ENCODE data around the gene HAL.

HAL gene

DNA sequence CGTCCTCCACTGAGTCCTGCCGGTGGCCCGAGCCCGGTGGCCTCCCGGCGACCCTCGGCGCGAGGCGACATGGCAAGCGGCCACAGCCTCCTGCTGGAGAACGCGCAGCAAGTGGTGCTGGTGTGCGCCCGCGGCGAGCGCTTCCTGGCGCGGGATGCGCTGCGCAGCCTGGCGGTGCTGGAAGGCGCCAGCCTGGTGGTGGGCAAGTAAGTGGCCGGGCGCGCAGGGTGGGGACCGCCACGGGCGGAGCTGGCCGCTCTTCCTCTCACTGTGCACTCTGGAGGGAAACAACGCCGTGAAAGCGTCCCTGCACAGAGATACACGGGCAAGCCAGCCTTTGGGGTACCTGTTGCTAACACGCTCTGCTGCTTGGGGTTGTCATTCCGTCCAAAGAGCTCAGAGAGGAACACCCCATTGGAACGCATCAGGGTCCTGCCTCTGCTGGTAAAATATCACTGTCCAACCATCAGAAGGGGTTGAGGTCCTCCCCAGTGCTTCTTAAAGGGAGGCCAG, 52.8 kb downstream of the HAL start, which contains the start of gene AMDHD1:
AMDHD1 (plus strand) TSS at position 2 of the 513 bp plus-strand sequence; CDS start at position 70, 68 bp downstream.
- Histone ChIP-seq H2AFZ (ENCODE audit: low read length) (peak within 1 kb of the TSS; percentile 93), H3K9ac (ENCODE audit: low read length) (peak within 1 kb of the TSS; percentile 72), H3K79me2 (ENCODE audit: low read length) (no peaks in the 10 kb centered on the region), H3K27me3 (replicated peaks; ENCODE audit: insufficient read depth, low read length) (no peaks in the 10 kb centered on the region), H3K9me3 (replicated peaks; ENCODE audit: insufficient read depth, low read length) (no peaks in the 10 kb centered on the region), H3K4me1 (ENCODE audit: low read length) (no peaks in the 10 kb centered on the region; the same call in 1 of the 2 replicates), H3K4me3 (ENCODE audit: low read length) (peak within 1 kb of the TSS; percentile 85), H3K9me2 (replicated peaks; ENCODE audit: insufficient read depth, low read length) (no peaks in the 10 kb centered on the region), H3K27ac (ENCODE audit: low read length) (peak within 1 kb of the TSS; percentile 17; the same call in 1 of the 2 replicates), H4K20me1 (ENCODE audit: insufficient read depth, low read length) (no peaks in the 10 kb centered on the region), H3F3A (ENCODE audit: insufficient read depth, low read length) (no peaks in the 10 kb centered on the region), H3K4me2 (ENCODE audit: low read depth, low read length) (peak within 1 kb of the TSS; percentile 74), H3K36me3 (replicated peaks; ENCODE audit: insufficient read depth, low read length) (no peaks in the 10 kb centered on the region)
- TF ChIP-seq, protein P1, sequence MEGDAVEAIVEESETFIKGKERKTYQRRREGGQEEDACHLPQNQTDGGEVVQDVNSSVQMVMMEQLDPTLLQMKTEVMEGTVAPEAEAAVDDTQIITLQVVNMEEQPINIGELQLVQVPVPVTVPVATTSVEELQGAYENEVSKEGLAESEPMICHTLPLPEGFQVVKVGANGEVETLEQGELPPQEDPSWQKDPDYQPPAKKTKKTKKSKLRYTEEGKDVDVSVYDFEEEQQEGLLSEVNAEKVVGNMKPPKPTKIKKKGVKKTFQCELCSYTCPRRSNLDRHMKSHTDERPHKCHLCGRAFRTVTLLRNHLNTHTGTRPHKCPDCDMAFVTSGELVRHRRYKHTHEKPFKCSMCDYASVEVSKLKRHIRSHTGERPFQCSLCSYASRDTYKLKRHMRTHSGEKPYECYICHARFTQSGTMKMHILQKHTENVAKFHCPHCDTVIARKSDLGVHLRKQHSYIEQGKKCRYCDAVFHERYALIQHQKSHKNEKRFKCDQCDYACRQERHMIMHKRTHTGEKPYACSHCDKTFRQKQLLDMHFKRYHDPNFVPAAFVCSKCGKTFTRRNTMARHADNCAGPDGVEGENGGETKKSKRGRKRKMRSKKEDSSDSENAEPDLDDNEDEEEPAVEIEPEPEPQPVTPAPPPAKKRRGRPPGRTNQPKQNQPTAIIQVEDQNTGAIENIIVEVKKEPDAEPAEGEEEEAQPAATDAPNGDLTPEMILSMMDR (IDR thresholded peaks at IDR 0.05; ENCODE audit: low read length), result peak; percentile 35
- no peak for TF ChIP-seq EZH2 (optimal IDR thresholded peaks at IDR 0.05; ENCODE audit: low read depth, low read length)
- no peak for TF ChIP-seq EZH2phosphoT487 (IDR thresholded peaks at IDR 0.05; ENCODE audit: low read length)
- DNase-seq, result peak; percentile 56

GRCh38 chr12:95942524-95943329, 53.4 kb downstream of the HAL start, which contains the start of gene CCDC38:
Gene CCDC38, minus strand, starts transcription at chr12:95942614. Its CDS starts 6,105 bp downstream, at chr12:95936509.
- Histone ChIP-seq H3K4me1 (ENCODE audit: low read length) (no peaks in the 10 kb centered on the region; the same call in 1 of the 2 replicates), H3K27ac (ENCODE audit: low read length) (peak within 1 kb of the TSS; percentile 17; the same call in 1 of the 2 replicates)

GRCh38 chr12:95942101-95942523, 54.0 kb downstream of the HAL start:
- Histone ChIP-seq H3K4me3 (ENCODE audit: low read length) (peak overlapping the region; percentile 85), H3K79me2 (ENCODE audit: low read length) (no peaks in the 10 kb centered on the region), H3F3A (ENCODE audit: insufficient read depth, low read length) (no peaks in the 10 kb centered on the region), H3K9ac (ENCODE audit: low read length) (peak overlapping the region; percentile 72), H3K4me2 (ENCODE audit: low read depth, low read length) (peak overlapping the region; percentile 74), H3K4me1 (ENCODE audit: low read length) (no peaks in the 10 kb centered on the region; the same call in 1 of the 2 replicates), H3K27me3 (replicated peaks; ENCODE audit: insufficient read depth, low read length) (no peaks in the 10 kb centered on the region), H4K20me1 (ENCODE audit: insufficient read depth, low read length) (no peaks in the 10 kb centered on the region), H3K36me3 (replicated peaks; ENCODE audit: insufficient read depth, low read length) (no peaks in the 10 kb centered on the region), H3K9me3 (replicated peaks; ENCODE audit: insufficient read depth, low read length) (no peaks in the 10 kb centered on the region), H3K27ac (ENCODE audit: low read length) (no peak overlapping the region), H3K9me2 (replicated peaks; ENCODE audit: insufficient read depth, low read length) (no peaks in the 10 kb centered on the region), H2AFZ (ENCODE audit: low read length) (peak overlapping the region; percentile 93)
- no peak for TF ChIP-seq EZH2phosphoT487 (IDR thresholded peaks at IDR 0.05; ENCODE audit: low read length)
- TF ChIP-seq, protein P1 (IDR thresholded peaks at IDR 0.05; ENCODE audit: low read length), result no peak
- TF ChIP-seq EZH2 (optimal IDR thresholded peaks at IDR 0.05; ENCODE audit: low read depth, low read length), result no peak
- DNase-seq, result no peak

More at GRCh38 chr12:95942524-95943329, 53.4 kb downstream of the HAL start, which contains the start of gene CCDC38:
- no peaks in the 10 kb centered on the region for H3F3A ChIP-seq (ENCODE audit: insufficient read depth, low read length)
- no peaks in the 10 kb centered on the region for H3K9me3 ChIP-seq (replicated peaks; ENCODE audit: insufficient read depth, low read length)
- H3K36me3 ChIP-seq (replicated peaks; ENCODE audit: insufficient read depth, low read length), result no peaks in the 10 kb centered on the region
- peak within 1 kb of the TSS; percentile 74 for H3K4me2 ChIP-seq (ENCODE audit: low read depth, low read length)
- H3K79me2 ChIP-seq (ENCODE audit: low read length), result no peaks in the 10 kb centered on the region
- H3K9ac ChIP-seq (ENCODE audit: low read length), result peak within 1 kb of the TSS; percentile 72
- H4K20me1 ChIP-seq (ENCODE audit: insufficient read depth, low read length), result no peaks in the 10 kb centered on the region
- peak within 1 kb of the TSS; percentile 93 for H2AFZ ChIP-seq (ENCODE audit: low read length)
- peak within 1 kb of the TSS; percentile 85 for H3K4me3 ChIP-seq (ENCODE audit: low read length)
- peak; percentile 89 for DNase-seq
- TF ChIP-seq EZH2phosphoT487 (IDR thresholded peaks at IDR 0.05; ENCODE audit: low read length), result no peak
- TF ChIP-seq EZH2 (optimal IDR thresholded peaks at IDR 0.05; ENCODE audit: low read depth, low read length), result no peak
- TF ChIP-seq, protein P1 (IDR thresholded peaks at IDR 0.05; ENCODE audit: low read length), result no peak
- H3K27me3 ChIP-seq (replicated peaks; ENCODE audit: insufficient read depth, low read length), result no peaks in the 10 kb centered on the region
- H3K9me2 ChIP-seq (replicated peaks; ENCODE audit: insufficient read depth, low read length), result no peaks in the 10 kb centered on the region
